ENCODE measurements around the gene FPR2. TPM values are rescaled to one million over a fixed set of nuclear protein-coding genes. Genes with fewer than 3 reads are reported as not detected.
"Not testable (repeated sequence)": the region's sequence is repeated elsewhere in the genome, so short reads cannot be mapped to it uniquely, and the experiment has no call there.

FPR2 gene
- total and polyA plus RNA-seq, 4 donors: 0.33 to 5.6 TPM; not detected in 2

- no peaks in the 10 kb centered on the region for H3K36me3 ChIP-seq (ENCODE audit: control insufficient read depth, insufficient read depth, low read length)
- no peak overlapping the region for H3K4me3 ChIP-seq (ENCODE audit: low read depth, low read length)
- H3K27me3 ChIP-seq (ENCODE audit: control insufficient read depth, insufficient read depth, low read length): peaks cover 41% of the 10 kb centered on the region
- H3K4me1 ChIP-seq (ENCODE audit: control insufficient read depth, insufficient read depth, low read length): peaks cover 21% of the 10 kb centered on the region
- DNase-seq (ENCODE audit: low read depth in 4 of 6, low spot score in 6 of 6): no peak
- H3K27ac ChIP-seq (ENCODE audit: low read depth, low read length): no peak overlapping the region
- no CpG with 5 or more reads among the region's 2 CpGs for WGBS (ENCODE audit: insufficient coverage)
- no peaks in the 10 kb centered on the region for H3K9me3 ChIP-seq (ENCODE audit: control insufficient read depth, insufficient read depth, low read length)
Measured at GRCh38 chr19:51722492-51722891, 38.5 kb upstream of the FPR2 start.

DNA sequence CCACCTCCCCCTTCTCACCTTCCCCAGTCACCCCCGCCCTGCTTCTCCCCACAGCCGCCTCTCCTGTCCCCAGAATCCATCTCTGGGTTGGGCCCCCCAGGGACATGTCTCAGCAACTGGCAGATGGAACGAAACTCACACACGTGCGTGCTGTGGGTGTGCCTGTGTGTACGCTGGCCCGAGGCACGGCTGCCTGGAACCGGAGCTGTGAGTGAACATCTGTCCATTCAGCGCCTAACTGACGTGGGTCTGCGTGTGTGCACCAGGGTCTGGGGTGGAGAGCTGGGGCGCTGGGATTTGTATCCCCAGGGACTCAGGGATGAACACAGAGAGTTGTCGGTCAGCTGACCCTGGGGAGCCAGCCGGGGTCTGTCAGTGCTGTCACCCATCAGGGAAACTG lies 36.4 kb upstream of the FPR2 start:
- no peaks in the 10 kb centered on the region for H3K36me3 ChIP-seq (ENCODE audit: control insufficient read depth, insufficient read depth, low read length)
- peaks cover 16% of the 10 kb centered on the region for H3K4me1 ChIP-seq (ENCODE audit: control insufficient read depth, insufficient read depth, low read length)
- no peak overlapping the region for H3K4me3 ChIP-seq (ENCODE audit: low read depth, low read length)
- H3K9me3 ChIP-seq (ENCODE audit: control insufficient read depth, insufficient read depth, low read length): no peaks in the 10 kb centered on the region
- peaks cover 30% of the 10 kb centered on the region for H3K27me3 ChIP-seq (ENCODE audit: control insufficient read depth, insufficient read depth, low read length)
- no peak for DNase-seq (ENCODE audit: low read depth in 4 of 6, low spot score in 6 of 6)
- H3K27ac ChIP-seq (ENCODE audit: low read depth, low read length): no peak overlapping the region
- 63% methylated on average over 14 of the region's 15 CpGs for whole genome bisulfite sequencing (ENCODE audit: insufficient coverage)

DNA sequence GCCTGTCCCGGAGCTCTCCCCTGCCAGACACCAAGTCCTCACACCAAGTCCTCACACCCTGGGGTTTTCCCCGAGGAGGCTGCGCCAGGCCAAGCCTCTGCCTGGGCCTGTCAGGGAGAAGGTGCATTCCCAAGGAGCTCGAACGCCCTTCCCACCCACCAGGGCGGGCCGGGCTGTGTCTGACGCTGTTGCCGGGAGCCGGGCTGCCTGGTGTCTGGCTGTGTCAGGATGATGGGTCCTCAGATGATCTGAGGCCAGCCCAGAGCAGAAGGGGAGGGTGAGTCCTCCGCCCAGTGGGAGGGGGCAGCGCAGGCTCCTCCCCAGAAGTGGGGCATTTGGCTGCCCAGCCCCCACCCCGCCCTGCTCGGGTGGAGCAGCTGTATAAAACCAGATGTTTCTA lies 34.9 kb upstream of the FPR2 start:
- Histone ChIP-seq H3K4me1 (ENCODE audit: control insufficient read depth, insufficient read depth, low read length) (peaks cover 13% of the 10 kb centered on the region), H3K36me3 (ENCODE audit: control insufficient read depth, insufficient read depth, low read length) (no peaks in the 10 kb centered on the region), H3K27me3 (ENCODE audit: control insufficient read depth, insufficient read depth, low read length) (peaks cover 16% of the 10 kb centered on the region), H3K27ac (ENCODE audit: low read depth, low read length) (no peak overlapping the region), H3K9me3 (ENCODE audit: control insufficient read depth, insufficient read depth, low read length) (no peaks in the 10 kb centered on the region), H3K4me3 (ENCODE audit: low read depth, low read length) (no peak overlapping the region)
- 41% methylated on average over 12 of the region's 14 CpGs for WGBS (ENCODE audit: insufficient coverage)
- peak in 1 of 6 donors; percentile 30 for DNase-seq (ENCODE audit: low read depth in 4 of 6, low spot score in 6 of 6)

GRCh38 chr19:51727349-51727880 lies 33.6 kb upstream of the FPR2 start:
- Histone ChIP-seq H3K27ac (ENCODE audit: low read depth, low read length) (no peak overlapping the region), H3K27me3 (ENCODE audit: control insufficient read depth, insufficient read depth, low read length) (peaks cover 12% of the 10 kb centered on the region), H3K9me3 (ENCODE audit: control insufficient read depth, insufficient read depth, low read length) (no peaks in the 10 kb centered on the region), H3K4me3 (ENCODE audit: low read depth, low read length) (no peak overlapping the region), H3K36me3 (ENCODE audit: control insufficient read depth, insufficient read depth, low read length) (no peaks in the 10 kb centered on the region), H3K4me1 (ENCODE audit: control insufficient read depth, insufficient read depth, low read length) (peaks cover 13% of the 10 kb centered on the region)
- 89% methylated on average over 7 of the region's 7 CpGs for WGBS (ENCODE audit: insufficient coverage)
- no peak for DNase-seq (ENCODE audit: low read depth in 4 of 6, low spot score in 6 of 6)

- Histone ChIP-seq H3K27ac (ENCODE audit: low read depth, low read length) (no peak overlapping the region), H3K4me1 (ENCODE audit: control insufficient read depth, insufficient read depth, low read length) (peaks cover 5% of the 10 kb centered on the region), H3K27me3 (ENCODE audit: control insufficient read depth, insufficient read depth, low read length) (peaks cover 6% of the 10 kb centered on the region), H3K9me3 (ENCODE audit: control insufficient read depth, insufficient read depth, low read length) (no peaks in the 10 kb centered on the region), H3K4me3 (ENCODE audit: low read depth, low read length) (no peak overlapping the region), H3K36me3 (ENCODE audit: control insufficient read depth, insufficient read depth, low read length) (no peaks in the 10 kb centered on the region)
- no peak for DNase-seq (ENCODE audit: low read depth in 4 of 6, low spot score in 6 of 6)
- WGBS (ENCODE audit: insufficient coverage): no CpG with 5 or more reads among the region's 2 CpGs
Measured at GRCh38 chr19:51729781-51730180, 31.2 kb upstream of the FPR2 start.

DNA sequence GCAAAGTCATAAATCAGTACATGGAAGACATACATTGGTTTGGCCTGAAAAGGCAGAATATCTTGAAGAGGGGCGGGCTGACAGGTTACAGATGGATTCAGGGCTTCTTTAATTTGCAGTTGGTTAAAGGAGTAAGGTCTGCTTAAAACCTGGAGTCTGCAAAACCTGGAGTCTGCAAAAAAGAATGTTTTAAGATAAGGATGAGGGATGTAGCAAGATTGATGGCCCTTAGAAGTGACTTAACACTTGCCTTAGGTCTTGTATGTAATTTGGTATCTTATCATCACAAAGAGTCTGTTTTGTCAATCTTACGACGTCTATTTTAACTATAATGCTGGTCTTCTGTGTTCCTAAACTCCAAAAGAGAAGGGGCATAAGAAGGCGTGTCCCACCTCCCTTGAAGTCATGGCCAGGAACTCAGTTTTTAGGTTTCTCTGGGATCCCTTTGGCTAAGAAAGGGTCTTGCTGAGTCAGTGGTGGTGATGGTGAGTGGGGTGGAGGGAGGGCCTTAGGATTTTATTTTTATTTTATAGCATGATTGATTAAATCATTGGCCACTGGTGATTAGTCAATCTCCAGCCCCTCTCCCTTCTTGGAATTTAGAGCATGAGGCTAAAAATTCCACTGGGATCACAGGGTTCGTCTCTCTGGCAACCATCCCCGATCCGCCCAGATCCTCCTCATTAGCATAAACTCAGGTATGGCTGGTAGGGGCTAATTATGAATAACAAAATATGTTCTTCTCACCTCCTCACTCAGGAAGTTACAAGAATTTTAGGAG lies 27.0 kb upstream of the FPR2 start:
- Histone ChIP-seq H3K4me3 (ENCODE audit: low read depth, low read length) (no peak overlapping the region), H3K36me3 (ENCODE audit: control insufficient read depth, insufficient read depth, low read length) (no peaks in the 10 kb centered on the region), H3K4me1 (ENCODE audit: control insufficient read depth, insufficient read depth, low read length) (no peaks in the 10 kb centered on the region), H3K27me3 (ENCODE audit: control insufficient read depth, insufficient read depth, low read length) (peaks cover 3% of the 10 kb centered on the region), H3K9me3 (ENCODE audit: control insufficient read depth, insufficient read depth, low read length) (no peaks in the 10 kb centered on the region), H3K27ac (ENCODE audit: low read depth, low read length) (no peak overlapping the region)
- 88% methylated on average over 2 of the region's 7 CpGs for WGBS (ENCODE audit: insufficient coverage)
- DNase-seq (ENCODE audit: low read depth in 4 of 6, low spot score in 6 of 6): no peak

DNA sequence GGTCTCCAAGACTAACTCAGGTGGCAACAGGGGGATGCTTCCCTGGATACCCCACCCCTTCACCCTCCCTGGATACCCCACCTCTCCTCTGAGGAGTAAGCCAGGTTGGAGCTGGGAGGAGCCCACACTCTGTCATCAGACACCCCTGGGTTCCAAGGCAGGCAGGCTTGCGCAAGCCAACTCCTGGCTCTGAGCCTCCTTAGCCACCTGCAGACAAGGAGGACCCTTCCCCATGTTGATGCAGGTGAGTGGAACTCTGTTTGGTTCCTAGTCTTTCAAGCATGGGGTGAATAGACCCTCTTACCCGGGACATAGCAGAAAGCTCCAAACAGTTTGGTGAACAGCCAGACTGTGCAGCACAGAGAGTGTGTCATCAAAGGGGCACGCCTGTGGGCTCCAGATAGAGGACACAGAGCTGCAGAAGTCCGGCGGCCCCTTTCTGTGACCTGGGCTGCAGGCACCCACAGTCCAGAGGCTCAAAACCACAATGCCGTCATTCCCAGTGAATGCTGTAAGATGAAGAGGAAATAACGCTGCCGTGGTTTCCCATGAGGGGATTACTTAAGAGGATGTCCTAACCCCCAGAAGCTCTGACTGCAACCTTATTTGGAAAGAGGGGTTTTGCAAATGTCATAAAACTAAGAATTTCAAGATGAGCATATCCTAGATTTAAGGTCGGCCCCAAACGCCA lies 25.1 kb upstream of the FPR2 start:
- Histone ChIP-seq H3K4me3 (ENCODE audit: low read depth, low read length) (no peak overlapping the region), H3K27ac (ENCODE audit: low read depth, low read length) (no peak overlapping the region), H3K4me1 (ENCODE audit: control insufficient read depth, insufficient read depth, low read length) (no peaks in the 10 kb centered on the region), H3K36me3 (ENCODE audit: control insufficient read depth, insufficient read depth, low read length) (no peaks in the 10 kb centered on the region), H3K27me3 (ENCODE audit: control insufficient read depth, insufficient read depth, low read length) (peaks cover 3% of the 10 kb centered on the region), H3K9me3 (ENCODE audit: control insufficient read depth, insufficient read depth, low read length) (no peaks in the 10 kb centered on the region)
- WGBS (ENCODE audit: insufficient coverage): 89% methylated on average over 7 of the region's 10 CpGs
- DNase-seq (ENCODE audit: low read depth in 4 of 6, low spot score in 6 of 6): no peak

DNA sequence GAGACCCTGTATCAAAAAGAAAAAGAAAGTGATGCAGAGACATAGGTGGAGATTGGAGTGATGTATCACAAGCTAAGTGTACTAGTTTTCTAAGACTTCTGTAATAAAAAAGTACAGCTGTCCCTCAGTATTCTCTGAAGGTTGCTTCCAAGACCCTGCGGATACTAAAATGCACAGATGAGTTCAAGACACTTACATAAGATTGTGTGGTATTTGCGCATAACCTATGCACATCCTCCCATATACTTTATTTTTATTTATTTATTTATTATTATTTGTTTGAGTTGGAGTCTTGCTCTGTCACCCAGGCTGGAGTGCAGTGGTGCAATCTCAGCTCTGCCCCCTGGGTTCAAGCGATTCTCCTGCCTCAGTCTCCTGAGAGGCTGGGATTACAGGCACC lies 23.6 kb upstream of the FPR2 start:
- no CpG with 5 or more reads among the region's 3 CpGs for WGBS (ENCODE audit: insufficient coverage)
- Histone ChIP-seq H3K27ac (ENCODE audit: low read depth, low read length) (no peak overlapping the region), H3K27me3 (ENCODE audit: control insufficient read depth, insufficient read depth, low read length) (peaks cover 3% of the 10 kb centered on the region), H3K9me3 (ENCODE audit: control insufficient read depth, insufficient read depth, low read length) (no peaks in the 10 kb centered on the region), H3K4me1 (ENCODE audit: control insufficient read depth, insufficient read depth, low read length) (no peaks in the 10 kb centered on the region), H3K36me3 (ENCODE audit: control insufficient read depth, insufficient read depth, low read length) (no peaks in the 10 kb centered on the region), H3K4me3 (ENCODE audit: low read depth, low read length) (no peak overlapping the region)
- DNase-seq (ENCODE audit: low read depth in 4 of 6, low spot score in 6 of 6): no peak

DNA sequence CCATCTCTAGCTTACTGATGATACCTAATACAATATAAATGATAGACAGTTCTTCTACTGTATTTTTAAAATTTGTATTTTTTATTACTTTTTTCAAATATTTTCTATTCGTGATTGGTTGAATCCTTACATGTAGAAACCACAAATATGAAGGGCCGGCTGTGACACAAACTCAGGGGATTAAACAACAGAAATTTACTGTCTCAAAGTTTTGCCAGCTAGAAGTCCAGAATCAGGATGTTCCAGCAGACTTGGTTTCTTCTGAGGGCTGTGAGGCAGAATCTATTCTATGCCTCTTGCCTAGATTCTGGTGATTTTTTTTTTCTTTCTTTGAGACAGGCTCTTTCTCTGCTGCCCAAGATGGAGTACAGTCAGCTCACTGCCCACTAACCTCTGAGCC lies 23.1 kb upstream of the FPR2 start:
- DNase-seq (ENCODE audit: low read depth in 4 of 6, low spot score in 6 of 6): no peak
- no peaks in the 10 kb centered on the region for H3K4me1 ChIP-seq (ENCODE audit: control insufficient read depth, insufficient read depth, low read length)
- H3K27ac ChIP-seq (ENCODE audit: low read depth, low read length): no peak overlapping the region
- H3K9me3 ChIP-seq (ENCODE audit: control insufficient read depth, insufficient read depth, low read length): no peaks in the 10 kb centered on the region
- WGBS (ENCODE audit: insufficient coverage): 100% methylated on average over 1 of the region's 2 CpGs
- H3K36me3 ChIP-seq (ENCODE audit: control insufficient read depth, insufficient read depth, low read length): no peaks in the 10 kb centered on the region
- no peak overlapping the region for H3K4me3 ChIP-seq (ENCODE audit: low read depth, low read length)
- peaks cover 3% of the 10 kb centered on the region for H3K27me3 ChIP-seq (ENCODE audit: control insufficient read depth, insufficient read depth, low read length)

DNA sequence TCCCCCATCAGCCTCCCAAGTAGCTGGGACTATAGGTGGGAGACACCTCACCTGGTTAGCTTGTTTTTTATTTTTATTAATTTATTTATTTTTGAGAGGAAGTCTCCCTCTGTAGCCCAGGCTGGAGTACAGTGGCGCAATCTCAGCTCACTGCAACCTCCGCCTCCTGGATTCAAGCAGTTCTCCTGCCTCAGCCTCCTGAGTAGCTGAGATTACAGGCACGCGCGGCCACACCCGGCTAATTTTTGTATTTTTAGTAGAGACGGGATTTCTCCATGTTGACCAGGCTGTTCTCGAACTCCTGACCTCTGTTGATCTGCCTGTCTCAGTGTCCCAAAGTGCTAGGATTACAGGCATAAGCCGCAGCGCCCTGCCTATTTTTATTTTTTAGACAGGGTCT lies 22.5 kb upstream of the FPR2 start:
- not testable (repeated sequence) for H3K36me3 ChIP-seq (ENCODE audit: control insufficient read depth, insufficient read depth, low read length); DNase-seq (ENCODE audit: low read depth in 4 of 6, low spot score in 6 of 6); H3K27me3 ChIP-seq (ENCODE audit: control insufficient read depth, insufficient read depth, low read length); H3K4me1 ChIP-seq (ENCODE audit: control insufficient read depth, insufficient read depth, low read length); H3K27ac ChIP-seq (ENCODE audit: low read depth, low read length); H3K4me3 ChIP-seq (ENCODE audit: low read depth, low read length); H3K9me3 ChIP-seq (ENCODE audit: control insufficient read depth, insufficient read depth, low read length)
- WGBS (ENCODE audit: insufficient coverage): 85% methylated on average over 5 of the region's 10 CpGs
